Myocyte (in vitro differentiated cells): ENCODE results near the gene CENPQ. TPM values are rescaled to one million over a fixed set of nuclear protein-coding genes. Genes with fewer than 3 reads are reported as not detected.

ENCODE experiments used
- DNase-seq: peaks from one replicate; pipeline ENCODE4 v3.0.0-alpha.2; 2012; ENCODE audit warnings: low read depth
- total RNA-seq: library from RNA; depleted of rRNA; stranded (reverse); fragments of >200 nt; gene quantifications from 2 replicates; pipeline ENCODE4 v1.2.3, GENCODE V29; 2014

The CENPQ gene
- total RNA-seq, 1 donor from 2014 or later: 5.5 TPM

DNA sequence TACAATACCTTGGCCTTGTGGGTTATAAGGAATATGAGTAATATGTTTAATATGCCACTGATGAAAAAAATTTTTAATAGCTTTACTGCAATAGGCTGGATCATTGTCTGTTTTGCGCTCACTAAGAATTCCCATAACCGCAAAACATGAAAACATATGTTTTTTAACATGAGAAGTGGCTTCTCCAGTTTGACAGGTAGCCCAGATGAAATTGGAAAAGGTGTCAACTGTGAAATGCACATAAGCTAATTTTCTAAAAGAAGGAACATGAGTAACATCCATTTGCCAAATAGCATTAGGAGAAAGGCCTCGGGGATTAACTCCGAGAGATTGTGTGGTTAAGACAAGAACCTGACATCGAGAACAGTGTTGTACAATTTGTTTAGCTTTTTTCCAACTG lies 41.5 kb downstream of the CENPQ start:
- no peak for DNase-seq

DNA sequence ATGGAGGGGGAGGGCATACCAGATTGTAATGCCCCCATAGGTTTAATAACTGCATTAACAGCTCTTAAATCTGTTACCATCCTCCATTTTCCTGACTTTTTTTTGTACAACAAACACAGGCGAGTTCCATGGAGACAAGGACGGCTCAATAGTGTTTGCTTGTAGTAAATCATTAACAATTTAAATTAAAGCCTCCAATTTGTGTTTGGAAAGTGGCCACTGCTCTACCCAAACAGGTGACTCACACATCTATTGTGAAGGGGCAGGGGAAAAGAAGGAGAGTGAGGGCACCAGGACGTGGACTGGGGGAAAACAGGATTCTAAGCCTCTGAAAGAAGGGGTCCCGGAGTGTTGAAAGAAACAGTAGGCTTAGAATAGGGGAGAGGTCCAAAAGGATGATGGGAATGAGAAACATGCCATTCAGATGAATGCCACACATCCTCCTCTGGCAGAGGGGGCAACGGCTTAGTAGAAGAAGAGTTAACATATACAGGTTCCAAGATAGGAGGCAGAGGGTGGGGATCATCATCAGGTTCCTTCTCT lies 43.5 kb downstream of the CENPQ start:
- no peak for DNase-seq

DNA sequence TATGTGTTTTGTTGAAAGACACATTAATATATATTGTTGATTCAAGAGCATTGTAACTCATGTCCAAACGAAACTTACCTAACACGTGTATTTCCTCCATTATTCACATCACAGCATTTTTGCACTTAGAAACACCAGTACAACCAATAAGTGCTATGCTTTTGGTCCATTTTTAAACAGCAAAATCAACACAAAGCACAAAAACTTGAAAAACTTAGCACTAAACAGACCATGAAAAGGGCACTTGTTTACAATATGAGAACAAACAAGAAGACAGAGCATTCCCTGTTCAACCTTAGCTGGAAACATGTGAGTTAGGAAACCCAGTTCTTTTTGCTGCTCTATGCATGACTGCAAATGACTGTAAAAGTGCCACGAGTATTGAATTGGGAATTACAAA lies 46.2 kb downstream of the CENPQ start:
- no peak for DNase-seq

DNA sequence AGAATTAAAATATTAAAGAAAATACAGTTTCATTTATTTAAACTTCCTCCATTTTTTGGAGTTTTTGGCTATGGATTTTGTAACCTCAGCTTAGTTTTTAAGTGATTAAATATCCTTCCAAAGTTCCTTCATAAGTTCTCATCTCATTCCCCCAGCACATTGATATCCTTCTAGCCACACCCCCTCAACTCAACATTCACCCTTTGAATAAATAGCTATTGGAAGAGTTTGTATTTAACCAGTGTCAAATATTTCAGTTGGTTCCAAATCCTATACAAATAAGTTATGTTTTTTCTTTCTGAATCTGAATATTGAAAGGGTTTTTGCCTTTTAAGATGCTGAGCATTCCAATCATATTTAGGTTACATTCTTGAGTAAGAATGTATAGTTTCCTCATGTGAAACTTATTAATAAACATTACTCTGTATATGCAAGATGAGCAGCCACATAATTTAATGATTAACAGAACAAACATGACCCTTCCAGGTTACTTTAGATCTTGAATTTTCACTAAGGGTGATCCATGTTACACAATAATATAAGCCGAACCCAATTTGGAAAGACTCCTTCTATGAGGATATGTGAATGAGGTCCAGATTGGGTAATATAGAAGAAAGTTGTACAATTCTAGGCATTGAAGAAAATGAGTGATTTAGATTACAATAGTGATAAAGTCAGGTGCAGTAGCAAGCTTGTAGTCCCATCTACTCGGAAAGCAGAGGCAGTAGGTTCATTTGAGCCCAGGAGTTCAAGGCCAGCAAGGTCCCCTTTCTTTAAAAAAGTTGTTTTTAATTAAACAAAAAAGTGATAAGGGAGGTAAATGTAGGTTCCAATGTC lies 50.2 kb downstream of the CENPQ start:
- no peak for DNase-seq

DNA sequence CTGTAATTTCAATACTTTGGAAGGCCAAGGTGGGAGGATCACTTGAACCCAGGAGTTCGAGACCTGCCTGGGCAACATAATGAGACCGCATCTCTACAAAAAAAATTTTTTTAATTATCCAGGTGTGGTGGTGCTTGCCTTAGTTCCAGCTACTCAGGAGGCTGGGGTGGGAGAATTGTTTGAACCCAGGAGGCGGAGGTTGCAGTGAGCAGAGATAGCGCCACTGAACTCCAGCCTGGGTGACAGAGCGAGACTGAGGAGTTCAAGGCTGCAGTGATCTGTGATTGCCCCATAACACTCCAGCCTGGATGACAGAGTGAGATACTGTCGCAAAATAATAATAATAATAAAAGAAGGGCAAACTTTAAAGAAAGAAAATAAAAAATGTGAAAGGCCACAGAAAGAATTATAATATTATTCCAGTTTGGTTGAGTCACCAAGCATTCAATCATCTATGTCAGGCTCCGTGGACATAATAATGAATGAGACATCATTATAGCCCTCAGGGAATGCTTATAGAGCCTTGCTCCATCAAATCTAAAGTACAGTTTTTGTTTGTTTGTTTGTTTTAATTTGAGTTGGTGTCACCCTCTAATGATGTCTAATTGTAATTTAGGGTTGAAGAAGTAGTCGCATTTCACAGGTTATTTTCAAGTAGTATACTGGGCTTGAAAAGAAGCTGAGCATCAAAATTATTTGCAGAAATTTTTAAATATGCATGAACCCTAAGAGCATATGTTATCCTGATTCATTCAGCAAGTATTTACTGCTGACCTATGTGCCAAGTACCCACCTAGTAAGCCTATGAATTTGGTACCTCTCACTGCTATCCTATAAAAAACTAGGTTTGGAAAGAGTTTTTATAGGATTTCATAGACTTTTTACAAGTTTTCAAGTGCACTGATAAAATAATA lies 51.7 kb downstream of the CENPQ start:
- no peak for DNase-seq

DNA sequence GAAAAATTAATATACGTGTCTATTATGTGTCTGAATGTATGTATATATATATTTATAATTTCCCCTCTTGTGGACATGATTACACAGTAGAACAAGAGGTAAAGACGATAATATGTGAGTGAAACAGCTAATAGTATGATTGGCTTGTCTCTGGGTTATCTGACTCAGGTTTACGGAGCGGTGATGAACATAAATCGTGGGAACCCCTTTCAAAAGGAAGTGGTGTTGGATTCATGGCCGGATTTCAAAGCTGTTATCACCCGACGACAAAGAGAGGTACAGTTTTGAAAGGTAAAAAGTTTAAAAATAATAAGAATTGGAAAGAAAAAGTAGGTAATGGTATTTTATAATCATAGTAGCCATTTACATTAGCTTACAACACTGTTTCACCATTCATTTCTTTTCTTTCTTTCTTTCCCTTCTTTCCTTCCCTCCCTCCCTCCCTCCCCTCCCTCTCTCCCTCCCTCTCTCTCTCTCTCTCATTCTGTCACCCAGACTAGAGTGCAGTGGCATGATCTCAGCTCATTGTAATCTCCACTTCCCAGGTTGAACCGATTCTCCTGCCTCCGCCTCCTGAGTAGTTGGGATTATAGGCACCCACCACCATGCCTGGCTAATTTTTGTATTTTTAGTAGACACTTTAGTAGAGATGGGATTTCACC lies 52.4 kb downstream of the CENPQ start:
- DNase-seq: no peak

DNA sequence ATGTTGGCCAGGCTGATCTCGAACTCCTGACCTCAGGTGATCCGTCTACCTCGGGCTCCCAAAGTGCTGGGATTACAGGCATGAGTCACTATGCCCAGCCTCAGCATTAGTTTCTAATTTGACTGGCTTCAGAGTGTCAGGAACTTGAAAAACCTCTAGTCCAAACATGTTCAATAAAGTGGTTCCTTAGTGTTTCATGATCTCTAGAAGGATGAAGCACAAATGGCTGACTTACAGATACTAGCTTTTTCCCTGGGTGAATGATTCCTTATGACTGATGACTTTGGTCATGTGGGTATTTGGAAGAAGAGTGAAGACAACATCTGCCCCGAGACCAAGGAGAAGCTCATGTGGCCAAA lies 53.0 kb downstream of the CENPQ start:
- no peak for DNase-seq

DNA sequence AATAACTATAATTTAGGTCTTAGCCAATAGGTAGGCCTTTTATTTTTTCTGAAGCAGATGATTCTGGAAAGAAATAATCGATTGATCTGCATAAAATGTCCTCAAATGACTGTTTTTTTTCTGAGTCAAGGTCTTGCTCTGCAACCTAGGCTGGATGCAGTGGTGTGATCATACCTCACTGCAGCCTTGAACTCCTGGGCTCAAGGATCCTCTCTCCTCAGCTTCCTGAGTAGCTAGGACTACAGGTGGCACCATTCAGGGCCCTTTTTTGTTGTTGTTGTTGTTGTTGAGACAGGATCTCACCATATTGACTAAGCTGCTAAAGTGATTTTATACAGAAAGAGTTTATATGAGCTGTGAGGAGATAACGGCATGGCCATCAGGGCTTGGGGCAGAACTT lies 54.7 kb downstream of the CENPQ start:
- DNase-seq: no peak

DNA sequence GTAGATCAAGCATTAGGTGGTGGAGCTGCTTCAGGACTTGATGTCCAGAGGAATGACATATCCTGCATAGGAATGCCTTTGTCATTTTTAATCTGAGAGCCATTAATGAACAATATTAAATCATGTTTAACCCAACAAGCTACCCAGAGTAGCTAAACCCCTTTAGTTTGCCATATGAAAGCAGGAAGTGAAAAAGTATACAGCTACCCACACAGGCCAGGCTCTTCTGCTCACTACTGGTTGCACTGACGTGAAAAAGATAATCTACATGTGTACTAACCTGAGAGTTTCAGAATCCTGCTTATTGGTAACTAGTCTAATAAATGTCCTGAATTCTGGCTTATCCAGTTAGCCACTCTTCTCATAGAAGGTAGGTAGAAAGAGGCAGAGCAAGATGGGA lies 56.5 kb downstream of the CENPQ start:
- no peak for DNase-seq

DNA sequence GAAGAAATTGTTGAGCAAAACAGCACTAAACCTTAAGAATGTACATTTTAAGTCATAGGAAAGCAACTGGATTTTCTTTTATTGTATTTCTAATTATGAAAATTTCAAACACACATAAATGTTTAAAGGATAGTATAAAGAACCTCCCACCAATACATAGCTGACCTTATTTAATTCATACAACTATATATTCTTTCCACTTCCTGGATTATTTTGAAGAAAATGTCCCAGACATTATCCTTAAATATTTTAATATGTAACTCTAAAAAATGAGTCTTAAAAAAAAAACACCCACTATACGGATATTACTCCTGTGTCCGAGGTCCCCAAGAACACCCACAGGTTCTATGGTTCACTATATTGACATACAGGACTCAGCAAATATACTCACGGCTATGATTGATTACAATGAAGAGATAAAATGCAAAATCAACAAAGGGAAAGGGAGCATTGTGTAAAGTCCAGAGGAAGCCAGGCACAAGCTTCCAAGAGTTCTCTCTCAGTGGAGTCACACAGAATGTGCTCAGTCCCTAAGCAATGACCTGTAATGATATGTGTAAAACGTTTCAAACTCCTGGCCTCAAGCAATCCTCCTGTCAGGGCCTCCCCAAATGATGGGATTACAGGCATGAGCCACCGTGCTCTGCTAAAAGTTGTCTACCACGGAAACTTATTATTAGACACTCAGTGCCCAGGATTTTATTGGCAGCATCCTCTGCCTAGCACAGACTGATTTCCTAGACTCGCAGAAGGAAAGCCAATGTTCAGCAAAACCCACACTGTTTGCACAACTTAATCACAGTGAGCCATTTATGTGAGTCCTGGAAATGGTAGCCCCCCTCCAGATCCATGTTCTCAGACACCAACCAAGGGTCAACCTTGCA lies 59.8 kb downstream of the CENPQ start:
- no peak for DNase-seq

DNA sequence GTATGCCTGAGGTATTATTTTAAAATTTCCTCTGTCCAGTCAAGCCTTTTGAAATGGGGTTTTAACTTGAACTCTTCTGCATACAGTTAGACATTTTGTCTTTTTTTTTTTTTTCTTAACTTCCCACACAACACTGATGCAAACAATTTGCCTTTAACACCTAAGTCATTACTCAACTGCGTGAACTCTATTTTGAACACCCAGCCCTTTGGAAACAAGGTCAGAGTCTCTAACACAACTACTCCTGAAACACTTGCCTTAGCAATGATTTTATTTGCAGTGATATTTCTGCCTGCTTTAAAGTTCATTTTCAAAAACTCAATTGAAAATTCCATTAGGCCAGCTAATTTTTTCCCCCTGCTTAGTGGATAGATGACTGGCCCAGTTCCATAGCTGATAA lies 60.7 kb downstream of the CENPQ start:
- no peak for DNase-seq

DNA sequence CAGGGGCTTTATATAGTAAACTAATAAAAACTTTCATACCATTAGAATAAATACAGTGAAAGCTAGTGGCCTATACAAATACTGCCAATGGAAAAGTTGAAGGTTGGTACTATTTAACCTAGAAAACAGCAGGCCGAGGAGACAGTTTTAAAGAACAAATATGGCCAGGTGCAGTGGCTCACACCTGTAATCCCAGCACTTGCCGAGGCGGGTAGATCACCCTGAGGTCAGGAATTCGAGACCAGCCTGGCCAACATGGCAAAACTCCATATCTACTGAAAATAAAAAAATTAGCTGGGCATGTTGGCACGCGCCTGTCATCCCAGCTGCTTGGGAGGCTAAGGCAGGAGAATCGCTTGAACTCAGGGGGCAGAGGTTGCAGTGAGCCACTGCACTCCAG lies 61.4 kb downstream of the CENPQ start:
- no peak for DNase-seq

DNA sequence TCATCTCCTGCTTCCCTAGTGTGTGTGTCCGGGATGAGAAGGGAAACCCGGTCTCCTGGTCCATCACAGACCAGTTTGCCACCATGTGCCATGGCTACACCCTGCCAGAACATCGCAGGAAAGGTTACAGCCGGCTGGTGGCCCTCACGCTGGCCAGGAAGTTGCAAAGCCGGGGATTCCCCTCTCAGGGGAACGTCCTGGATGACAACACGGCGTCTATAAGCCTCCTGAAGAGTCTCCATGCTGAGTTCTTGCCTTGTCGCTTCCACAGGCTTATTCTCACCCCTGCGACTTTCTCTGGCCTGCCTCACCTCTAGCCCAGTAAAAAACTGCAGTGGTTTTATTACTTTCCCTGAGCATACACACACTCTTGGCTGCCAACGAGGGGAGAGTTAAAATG lies 63.4 kb downstream of the CENPQ start:
- DNase-seq: no peak

DNA sequence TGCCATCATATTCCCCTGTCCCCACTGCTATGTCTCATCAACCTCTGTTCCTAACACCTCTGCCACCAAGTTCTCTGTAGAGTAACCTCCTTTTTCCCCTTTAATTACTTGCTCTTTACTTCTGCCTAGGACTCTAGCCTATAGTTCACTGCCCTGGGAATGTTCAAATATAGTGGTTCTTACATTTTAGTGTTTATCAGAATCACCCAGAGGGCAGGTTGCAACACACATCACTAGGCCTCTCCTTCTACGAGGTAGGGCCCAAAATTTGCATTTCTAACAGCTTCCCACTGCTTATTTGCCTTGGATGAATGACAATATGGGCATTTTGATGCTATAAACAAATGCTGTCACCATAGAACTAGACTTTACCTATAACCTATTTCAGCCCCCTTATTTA lies 64.2 kb downstream of the CENPQ start:
- no peak for DNase-seq

DNA sequence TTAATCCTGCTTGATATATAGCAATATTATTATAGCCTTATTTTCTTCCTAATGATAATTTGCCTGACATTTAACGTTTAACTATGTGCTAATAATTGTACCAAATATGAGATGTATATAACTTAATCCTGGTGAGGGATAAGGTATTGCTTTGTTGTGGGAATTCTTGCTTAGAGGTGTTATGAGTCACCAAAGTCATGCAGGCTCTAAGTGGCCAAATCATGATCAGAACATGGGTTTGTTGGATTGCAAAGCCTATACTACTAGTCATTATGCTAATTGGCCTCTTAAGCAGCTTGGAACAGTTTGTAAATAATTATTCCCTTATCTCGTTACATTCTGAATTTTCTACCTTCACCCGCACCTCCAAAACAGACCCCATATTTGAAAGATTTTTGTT lies 65.4 kb downstream of the CENPQ start:
- DNase-seq: no peak

DNA sequence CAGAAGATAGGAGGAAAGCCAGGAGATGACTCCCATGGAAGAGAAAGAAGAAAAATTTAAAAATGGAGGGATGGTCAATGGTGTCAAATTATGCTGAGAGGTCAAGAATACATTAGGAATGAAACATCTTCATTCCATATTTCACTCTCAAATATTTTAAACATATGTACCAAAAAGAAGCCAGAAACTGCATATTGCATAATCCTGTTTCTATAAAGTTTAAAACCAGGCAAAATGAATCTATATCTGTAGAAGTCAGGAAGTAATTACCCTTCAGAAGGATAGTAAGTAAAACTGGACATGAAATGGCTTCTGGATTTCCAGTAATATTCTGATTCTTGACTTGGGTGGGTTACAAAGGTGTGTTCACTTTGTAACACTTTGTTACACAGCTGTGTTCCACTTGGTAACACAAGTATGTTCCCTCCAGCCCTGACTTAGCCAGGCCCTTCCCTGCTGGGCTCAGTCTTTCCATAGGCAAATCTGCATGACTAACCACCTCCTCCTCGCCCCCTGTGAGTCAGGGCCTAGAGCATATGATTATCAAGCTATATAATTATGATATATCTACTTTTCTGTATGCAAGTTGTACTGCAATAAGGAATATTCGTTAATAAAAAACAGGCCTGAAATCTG lies 67.1 kb downstream of the CENPQ start:
- no peak for DNase-seq

DNA sequence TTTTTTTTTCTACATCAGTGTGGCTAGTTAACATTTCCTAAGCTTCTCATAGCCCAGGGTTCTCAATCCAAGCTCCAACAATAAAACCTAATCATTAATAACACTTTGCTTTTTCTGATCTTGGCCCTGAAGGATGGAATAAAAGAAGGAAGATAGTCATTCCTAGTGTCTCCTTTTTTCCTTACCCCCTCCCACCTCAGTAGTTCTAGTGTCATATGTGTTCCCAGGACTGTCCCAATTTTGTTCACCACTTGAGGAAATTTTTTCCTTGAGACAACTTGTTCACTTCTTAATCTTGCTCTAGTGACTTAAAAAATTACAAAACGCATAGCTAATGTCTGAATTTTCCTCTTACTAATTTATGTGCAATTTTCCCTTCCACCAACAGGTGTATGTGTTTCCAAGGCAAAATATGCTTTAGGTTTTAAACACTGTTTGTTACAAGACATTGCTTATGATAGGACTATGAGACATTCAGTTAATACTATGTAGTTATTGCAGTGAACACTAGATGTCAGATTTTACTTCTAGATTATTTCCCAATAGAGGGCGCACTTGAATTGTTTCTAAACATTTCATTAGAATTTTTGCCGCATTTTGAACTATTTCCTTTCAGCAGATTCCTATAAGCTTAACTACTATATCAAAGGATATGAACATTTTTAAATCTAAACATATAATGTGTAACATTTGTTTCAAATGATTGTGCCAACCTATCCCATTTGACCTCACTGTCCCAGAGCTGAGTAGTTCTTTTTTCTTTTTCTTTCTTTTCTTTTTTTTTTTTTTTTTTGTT lies 68.8 kb downstream of the CENPQ start:
- DNase-seq: peak; percentile 65

DNA sequence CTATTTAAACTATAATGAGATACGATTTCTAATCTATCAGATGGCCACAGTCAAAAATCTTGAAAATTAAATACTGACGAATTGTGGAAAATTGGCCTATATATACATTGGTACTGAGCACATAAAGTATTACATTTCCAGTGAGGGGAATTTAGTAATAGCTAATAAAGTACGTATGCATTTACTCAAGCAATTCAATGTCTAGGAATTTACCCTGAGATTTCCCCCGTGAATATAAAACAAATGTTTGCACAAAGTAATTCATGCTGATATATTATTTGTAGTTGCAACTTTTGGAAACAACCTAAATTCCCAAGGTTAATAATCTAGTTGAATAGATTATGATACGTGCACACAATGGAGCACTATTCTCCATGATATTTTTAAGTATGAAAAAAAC lies 72.6 kb downstream of the CENPQ start:
- no peak for DNase-seq

DNA sequence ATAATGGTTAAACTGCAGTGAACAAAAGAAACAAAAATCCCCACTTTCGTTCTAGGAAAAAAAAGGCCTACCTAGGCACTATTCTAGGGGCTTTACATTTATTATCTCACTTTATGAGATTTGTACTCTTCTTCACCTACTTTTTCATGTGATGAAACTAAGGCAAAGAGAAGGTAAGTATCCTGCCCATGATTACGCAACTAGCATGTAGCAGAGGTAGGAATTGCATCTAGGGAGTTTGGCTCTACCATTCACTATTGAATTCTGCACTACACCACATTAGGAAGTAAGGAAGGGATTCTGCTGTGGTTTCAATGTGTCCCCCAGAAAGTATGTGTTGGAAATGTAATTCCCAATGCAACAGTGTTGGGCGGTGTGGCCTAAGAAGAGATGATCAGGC lies 75.9 kb downstream of the CENPQ start:
- no peak for DNase-seq
